SW 1271 (cell line): ENCODE measurements around the gene NFIA.
"Not testable (repeated sequence)": the region's sequence is repeated elsewhere in the genome, so short reads cannot be mapped to it uniquely, and the experiment has no call there.

ENCODE experiments used
- DNase-seq, 2 experiments: peaks; one replicate each; lab custom pipeline; 2025; lab: John Stamatoyannopoulos, UW

NFIA gene

GRCh38 chr1:61058483-61059245, 23.7 kb upstream of the NFIA start:
- no peak for DNase-seq

DNA sequence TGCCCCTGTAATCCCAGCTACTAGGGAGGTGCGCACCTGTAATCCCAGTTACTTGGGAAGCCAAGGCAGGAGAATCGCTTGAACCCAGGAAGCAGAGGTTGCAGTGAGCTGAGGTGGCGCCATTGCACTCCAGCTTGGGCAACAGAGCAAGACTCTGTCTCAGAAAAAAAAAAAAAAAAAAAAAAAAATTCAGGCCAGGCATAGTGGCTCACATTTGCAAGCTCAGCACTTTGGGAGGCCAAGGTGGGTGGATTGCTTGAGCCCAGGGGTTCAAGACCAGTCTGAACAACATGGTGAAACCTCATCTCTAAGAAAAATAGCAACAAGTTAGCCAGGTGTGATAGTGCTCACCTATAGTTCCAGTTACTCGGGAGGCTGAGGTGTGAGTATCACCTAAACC, 20.8 kb upstream of the NFIA start:
- not testable (repeated sequence) for DNase-seq

GRCh38 chr1:61064673-61065072, 17.7 kb upstream of the NFIA start:
- DNase-seq, result no peak

DNA sequence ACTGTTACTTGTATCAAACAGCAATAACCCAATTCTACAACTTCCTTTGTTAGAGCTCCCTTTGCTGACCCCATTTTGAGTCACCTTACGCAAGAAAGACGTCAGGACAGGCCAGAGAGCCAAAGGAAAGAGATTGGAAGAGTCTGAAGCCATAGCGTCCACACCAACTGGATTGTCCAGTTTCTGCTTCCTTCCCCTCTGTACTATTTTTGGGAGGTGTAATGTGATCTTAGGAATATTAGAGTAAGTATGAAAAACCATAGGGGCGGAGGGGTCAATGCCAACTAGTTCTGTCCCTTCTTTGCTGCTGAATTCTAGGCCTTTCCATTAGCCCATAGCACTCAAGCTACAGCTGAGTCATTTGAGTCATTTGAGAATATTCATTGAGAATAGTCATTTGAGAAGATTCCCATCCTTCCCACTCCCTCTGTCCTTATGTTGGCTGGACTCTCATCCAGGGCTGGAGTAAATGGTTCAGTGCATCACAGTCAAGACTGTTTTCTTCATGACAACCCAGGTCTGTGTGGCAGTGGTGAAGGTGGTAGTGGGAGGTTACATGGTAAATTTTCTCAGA, 14.8 kb upstream of the NFIA start:
- DNase-seq, result no peak

DNA sequence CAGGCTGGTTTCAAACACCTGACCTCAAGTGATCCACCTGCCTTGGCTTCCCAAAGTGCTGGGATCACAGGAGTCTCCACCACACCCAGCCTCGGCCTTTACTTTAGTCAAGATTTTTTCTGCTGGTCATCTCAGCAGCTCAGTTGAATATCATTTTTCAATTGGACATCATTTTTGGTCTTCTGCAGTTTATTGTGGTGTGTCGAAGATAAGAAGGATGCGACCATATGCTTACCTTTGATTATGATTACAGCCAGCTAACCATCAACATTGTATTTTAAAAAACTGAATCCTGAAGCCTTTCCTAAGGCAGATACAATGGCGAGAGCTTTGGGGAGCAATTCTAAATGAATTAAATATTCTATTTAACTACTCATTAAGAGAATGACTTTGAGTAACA, 12.3 kb upstream of the NFIA start:
- DNase-seq, result no peak

GRCh38 chr1:61071205-61072130, 10.9 kb upstream of the NFIA start:
- no peak for DNase-seq

GRCh38 chr1:61073871-61074270, 8.5 kb upstream of the NFIA start:
- DNase-seq, result no peak

DNA sequence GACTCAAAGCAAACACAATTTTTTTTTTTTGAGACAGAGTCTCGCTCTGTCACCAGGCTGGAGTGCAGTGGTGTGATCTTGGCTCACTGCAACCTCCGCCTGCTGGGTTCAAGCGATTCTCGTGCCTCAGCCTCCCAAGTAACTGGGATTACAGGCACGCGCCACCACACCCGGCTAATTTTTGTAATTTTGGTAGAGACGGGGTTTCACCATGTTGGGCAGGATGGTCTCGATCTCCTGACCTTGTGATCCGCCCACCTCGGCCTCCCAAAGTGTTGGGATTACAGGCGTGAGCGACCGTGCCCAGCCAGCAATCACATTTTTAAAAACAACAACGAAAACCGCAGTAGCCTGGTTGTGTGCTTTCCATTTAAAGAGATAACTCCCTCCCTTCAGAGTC, 6.5 kb upstream of the NFIA start:
- DNase-seq, result not testable (repeated sequence)

DNA sequence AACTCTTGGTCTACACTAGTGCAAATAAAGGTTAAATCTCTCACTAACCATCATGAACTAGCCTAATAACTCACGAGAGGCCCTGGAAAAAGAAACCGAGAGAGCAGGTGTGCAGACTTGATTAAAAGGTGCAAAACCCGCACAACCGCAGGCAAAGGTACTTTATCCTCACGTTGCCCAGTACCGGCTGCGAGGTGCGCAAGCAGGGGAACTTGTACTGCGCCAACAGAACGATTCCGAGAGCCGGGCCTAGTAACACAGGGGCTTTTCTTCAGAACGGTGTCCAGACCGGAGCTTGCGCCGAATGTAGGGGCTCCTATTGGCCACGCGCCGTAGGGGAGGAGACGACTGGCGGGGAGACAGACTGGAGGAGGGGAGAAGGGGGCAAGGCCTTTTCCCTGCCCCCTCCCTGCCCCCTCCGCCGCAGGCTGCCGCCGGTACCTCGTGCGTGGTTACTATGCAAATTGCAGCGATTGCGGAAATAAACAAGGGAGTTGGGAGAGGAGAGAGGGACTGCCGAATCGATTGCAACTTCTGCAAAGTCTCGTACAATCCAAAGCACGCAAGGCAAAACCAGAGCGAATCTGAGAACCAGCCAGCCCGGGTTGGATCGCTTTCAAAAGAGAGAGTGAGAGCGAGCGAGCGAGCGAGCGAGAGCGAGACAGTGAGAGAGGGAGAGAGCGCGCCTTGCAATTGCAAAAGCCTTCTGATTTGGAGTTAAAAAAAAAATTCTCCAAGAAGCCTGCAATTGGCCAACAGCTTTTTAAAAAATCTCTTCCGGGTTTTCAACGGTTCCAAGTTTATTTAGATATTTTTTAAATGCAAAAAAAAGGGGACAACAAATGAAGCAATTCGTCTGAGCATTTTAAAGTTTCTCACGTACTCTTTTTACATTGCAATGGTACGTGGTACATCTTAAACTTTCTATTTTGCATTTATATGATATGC, 5.4 kb upstream of the NFIA start:
- peak; percentile 50 to 83 for DNase-seq

- DNase-seq, result peak; percentile 86 to 98
Observed at GRCh38 chr1:61077676-61078541, 4.5 kb upstream of the NFIA start.

GRCh38 chr1:61078618-61079295, 3.6 kb upstream of the NFIA start:
- no peak for DNase-seq

- no peak for DNase-seq
Observed at GRCh38 chr1:61079296-61079897, 3.0 kb upstream of the NFIA start.

DNA sequence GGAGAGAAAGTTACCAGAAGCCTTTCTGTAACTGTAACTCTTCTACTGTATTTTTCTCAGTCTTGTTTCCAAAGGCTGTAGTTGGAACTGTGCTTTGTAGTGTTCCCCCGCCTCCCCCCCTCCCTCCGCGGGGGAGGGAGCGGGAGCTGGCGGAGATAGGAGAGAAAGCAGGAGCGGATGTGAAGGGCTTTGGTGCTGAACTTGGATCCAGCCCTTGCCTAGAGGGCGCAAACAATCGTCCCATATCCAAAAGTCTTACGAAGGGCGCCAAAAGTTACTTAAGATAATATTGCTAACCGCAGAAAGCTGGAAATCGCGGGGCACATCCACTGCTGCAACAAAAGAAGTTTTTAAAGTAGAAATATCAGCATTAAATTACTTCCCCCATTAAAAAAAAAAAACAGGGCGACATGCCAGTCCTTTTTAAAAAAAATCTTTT, 2.4 kb upstream of the NFIA start:
- DNase-seq, result no peak

- no peak for DNase-seq
Observed at GRCh38 chr1:61080413-61081143, 1.8 kb upstream of the NFIA start.

DNA sequence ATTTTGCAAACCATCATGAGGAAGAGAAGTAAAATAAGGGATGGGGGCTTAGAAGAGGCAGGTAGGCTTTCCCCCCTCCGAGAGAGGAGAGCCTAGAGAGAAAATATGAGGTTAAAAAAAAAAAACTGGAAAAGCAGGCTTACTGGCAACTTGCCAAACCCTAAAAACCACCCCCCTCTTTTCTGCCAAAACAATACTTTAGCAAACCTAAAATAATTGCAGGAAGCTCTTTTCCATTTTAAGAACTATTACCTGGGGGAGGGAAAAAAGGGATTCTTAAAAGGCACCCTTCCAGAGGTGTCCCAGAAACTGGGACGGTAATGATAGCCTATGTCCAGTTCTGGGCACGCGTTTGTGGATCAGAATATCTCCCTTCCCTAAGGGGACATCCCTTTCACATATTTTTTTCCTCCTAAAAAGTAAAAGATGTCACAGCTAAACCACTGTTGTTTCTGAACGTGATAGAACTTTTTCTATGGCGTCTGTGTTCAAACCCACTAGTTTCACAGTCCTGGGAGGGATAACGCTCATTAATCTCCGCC, 1.1 kb upstream of the NFIA start:
- DNase-seq, result no peak

DNA sequence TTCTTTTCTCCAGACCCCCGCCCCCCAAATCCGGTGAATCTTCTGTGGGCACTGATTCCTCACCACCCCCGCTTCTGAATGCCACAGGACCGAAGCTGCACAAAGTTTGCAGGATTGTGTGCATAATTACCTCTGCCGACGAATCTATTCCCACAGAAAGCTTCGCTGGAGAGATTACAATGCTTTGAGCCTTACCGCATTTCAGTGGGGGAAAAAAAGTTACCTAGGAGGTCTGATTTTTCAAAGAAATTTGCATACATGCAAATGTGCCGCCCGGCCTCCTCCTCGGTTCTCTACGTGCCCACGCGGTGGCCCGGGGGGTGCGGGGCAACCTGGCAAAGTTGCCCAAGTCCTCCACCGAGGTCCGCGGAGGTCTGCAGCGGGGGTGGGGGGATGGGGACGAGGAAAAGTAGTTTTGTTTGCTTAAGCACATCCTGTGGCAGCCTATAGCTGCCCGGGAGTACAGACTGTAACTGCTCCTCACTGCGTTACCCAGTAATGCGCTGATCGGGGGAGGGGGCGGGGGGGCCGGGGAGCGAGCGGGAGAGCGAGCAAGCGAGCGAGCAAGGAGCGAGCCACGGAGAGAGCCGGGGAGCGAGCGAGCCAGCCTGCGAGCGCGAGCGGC, 563 bp upstream of the NFIA start:
- peak in 1 of 2 experiments; percentile 13 for DNase-seq

GRCh38 chr1:61083013-61083806, 849 bp downstream of the NFIA start:
- no peak for DNase-seq
